Neural progenitor cell (in vitro differentiated cells): Measurements from ENCODE around the gene SEMA6B.

Experiments used
- EZH2phosphoT487 ChIP-seq: fragments of 200-600 bp; sonication (generic); IDR thresholded peaks from 2 replicates; pipeline ENCODE4 v1.6.1; 2017; ENCODE audit warnings: antibody characterized with exemption
- TF ChIP-seq, protein P1 (sequence below): fragments of 200-600 bp; sonication (generic); IDR thresholded peaks from 2 replicates; pipeline ENCODE4 v1.5.1; 2017; ENCODE audit warnings: antibody characterized with exemption, mild to moderate bottlenecking

DNA sequence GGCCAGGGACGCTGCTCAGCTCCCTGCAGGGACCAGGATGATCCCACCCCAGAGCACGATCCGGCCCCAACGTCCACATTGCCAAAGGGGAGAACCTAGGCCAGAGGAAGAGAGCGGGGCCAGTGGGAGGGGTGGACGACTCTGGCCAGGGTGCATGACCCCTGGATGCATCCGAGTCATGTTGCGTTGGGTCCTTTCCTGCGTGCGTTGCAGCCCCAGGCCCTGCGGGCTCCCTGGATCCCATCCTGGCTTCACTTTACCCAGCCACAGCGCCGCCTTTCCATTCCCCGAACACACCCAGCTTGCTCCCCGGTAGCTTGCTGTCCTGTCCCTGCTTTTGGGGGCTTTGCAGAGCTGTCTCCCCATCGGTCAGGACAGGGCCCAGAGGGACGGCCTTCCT lies 51.7 kb downstream of the SEMA6B start:
- TF ChIP-seq, protein P1, sequence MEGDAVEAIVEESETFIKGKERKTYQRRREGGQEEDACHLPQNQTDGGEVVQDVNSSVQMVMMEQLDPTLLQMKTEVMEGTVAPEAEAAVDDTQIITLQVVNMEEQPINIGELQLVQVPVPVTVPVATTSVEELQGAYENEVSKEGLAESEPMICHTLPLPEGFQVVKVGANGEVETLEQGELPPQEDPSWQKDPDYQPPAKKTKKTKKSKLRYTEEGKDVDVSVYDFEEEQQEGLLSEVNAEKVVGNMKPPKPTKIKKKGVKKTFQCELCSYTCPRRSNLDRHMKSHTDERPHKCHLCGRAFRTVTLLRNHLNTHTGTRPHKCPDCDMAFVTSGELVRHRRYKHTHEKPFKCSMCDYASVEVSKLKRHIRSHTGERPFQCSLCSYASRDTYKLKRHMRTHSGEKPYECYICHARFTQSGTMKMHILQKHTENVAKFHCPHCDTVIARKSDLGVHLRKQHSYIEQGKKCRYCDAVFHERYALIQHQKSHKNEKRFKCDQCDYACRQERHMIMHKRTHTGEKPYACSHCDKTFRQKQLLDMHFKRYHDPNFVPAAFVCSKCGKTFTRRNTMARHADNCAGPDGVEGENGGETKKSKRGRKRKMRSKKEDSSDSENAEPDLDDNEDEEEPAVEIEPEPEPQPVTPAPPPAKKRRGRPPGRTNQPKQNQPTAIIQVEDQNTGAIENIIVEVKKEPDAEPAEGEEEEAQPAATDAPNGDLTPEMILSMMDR: no peak
- no peak for TF ChIP-seq EZH2phosphoT487
